Measurements from ENCODE around the gene C6orf62. TPM values are rescaled to one million over a fixed set of nuclear protein-coding genes. Genes with fewer than 3 reads are reported as not detected.

Gene C6orf62
- total and polyA plus RNA-seq, 2 of the 4 experiments (the other 2 are of a cell fraction): 47.5 to 50.7 TPM

DNA sequence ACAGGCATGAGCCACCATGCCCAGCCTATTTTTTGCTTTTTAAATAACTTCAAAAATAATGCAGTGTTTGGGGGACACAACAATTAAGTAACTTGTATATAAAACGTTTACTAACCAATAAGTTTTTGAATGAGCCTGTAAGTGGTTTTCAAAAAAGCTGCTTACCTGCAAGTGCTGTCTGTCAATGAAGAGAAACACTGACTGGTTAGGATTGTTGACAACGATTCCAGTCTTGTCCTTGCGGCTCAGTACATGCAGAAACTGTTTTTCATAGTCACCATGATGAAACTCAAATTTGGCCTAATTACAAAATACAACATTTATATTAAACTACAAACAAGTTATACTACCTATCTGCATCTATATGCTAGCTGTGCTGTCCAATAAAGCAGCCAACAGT lies 10.3 kb downstream of the C6orf62 start:
- Histone ChIP-seq H2BK5ac (ENCODE audit: low read depth, low read length, poor library complexity, severe bottlenecking) (no peak overlapping the region), H3K27me3 (ENCODE audit: control insufficient read depth, insufficient read depth, low read length) (no peaks in the 10 kb centered on the region), H4K91ac (ENCODE audit: insufficient read depth, low read depth, low read length) (no peak overlapping the region), H3K9me1 (ENCODE audit: insufficient read depth, low read length) (no peaks in the 10 kb centered on the region), H3K4me3 (ENCODE audit: insufficient read depth, low read depth, low read length) (no peak overlapping the region), H4K8ac (ENCODE audit: low read depth in 2 of 2, low read length in 2 of 2) (no peak overlapping the region), H3K9ac (ENCODE audit: low read depth, low read length) (no peak overlapping the region), H3K14ac (replicated peaks; ENCODE audit: low read depth, low read length) (no peak overlapping the region), H3K79me1 (ENCODE audit: low read depth in 1 of 2, low read length in 2 of 2) (peaks cover 0 to 28% of the 10 kb centered on the region in 2 experiments), H2AK9ac (replicated peaks; ENCODE audit: low read depth, low read length, poor library complexity) (no peak overlapping the region), H3K18ac (ENCODE audit: low read depth, low read length) (no peak overlapping the region), H3K23ac (ENCODE audit: low read depth, low read length) (no peak overlapping the region), H4K5ac (ENCODE audit: low read depth, low read length) (no peak overlapping the region), H3K4ac (ENCODE audit: low read depth, low read length) (no peak overlapping the region), H3K27ac (ENCODE audit: insufficient read depth, low read length) (no peak overlapping the region), H3K4me1 (ENCODE audit: control insufficient read depth, insufficient read depth, low read length) (no peaks in the 10 kb centered on the region; the same call in 1 of the 2 replicates), H3K9me3 (ENCODE audit: control insufficient read depth, insufficient read depth, low read length) (no peaks in the 10 kb centered on the region), H2BK15ac (ENCODE audit: low read depth, low read length) (no peak overlapping the region), H2BK120ac (ENCODE audit: low read depth, low read length) (no peak overlapping the region), H2AFZ (replicated peaks; ENCODE audit: low read length, poor library complexity) (no peak overlapping the region), H4K20me1 (ENCODE audit: insufficient read depth, low read length) (peaks cover 38% of the 10 kb centered on the region), H2AK5ac (ENCODE audit: low read depth, low read length) (no peak overlapping the region), H3K36me3 (ENCODE audit: control insufficient read depth, insufficient read depth, low read length) (peaks cover 58% of the 10 kb centered on the region), H3K56ac (ENCODE audit: extremely low read depth, insufficient read depth, low read length) (no peak overlapping the region), H3K4me2 (ENCODE audit: low read depth, low read length) (no peak overlapping the region), H2BK20ac (ENCODE audit: low read depth, low read length) (no peak overlapping the region)
- DNase-seq: no peak
- in situ Hi-C loops (cut with MboI; ENCODE audit: low sequenced_read_pairs) (no loop called here), dilution Hi-C loops (cut with HindIII; ENCODE audit: low sequenced_read_pairs, unreplicated experiment) (no loop called here), intact Hi-C loops (cut with micrococcal nuclease) (no loop called here)
- WGBS, 2 experiments (ENCODE audit: extremely low coverage in 2 of 2, insufficient read length in 1 of 2): no CpG with 5 or more reads among the region's 3 CpGs
- CTCF ChIA-PET: no interaction called here
- no peak for TF ChIP-seq RCOR1 (IDR thresholded peaks at IDR 0.05; ENCODE audit: insufficient replicate concordance, low read length)
- TF ChIP-seq BHLHE40 (IDR thresholded peaks at IDR 0.05; ENCODE audit: low read depth, low read length): no peak
- TF ChIP-seq FOS (IDR thresholded peaks at IDR 0.05; ENCODE audit: low read depth, low read length): no peak
- TF ChIP-seq, protein P1, sequence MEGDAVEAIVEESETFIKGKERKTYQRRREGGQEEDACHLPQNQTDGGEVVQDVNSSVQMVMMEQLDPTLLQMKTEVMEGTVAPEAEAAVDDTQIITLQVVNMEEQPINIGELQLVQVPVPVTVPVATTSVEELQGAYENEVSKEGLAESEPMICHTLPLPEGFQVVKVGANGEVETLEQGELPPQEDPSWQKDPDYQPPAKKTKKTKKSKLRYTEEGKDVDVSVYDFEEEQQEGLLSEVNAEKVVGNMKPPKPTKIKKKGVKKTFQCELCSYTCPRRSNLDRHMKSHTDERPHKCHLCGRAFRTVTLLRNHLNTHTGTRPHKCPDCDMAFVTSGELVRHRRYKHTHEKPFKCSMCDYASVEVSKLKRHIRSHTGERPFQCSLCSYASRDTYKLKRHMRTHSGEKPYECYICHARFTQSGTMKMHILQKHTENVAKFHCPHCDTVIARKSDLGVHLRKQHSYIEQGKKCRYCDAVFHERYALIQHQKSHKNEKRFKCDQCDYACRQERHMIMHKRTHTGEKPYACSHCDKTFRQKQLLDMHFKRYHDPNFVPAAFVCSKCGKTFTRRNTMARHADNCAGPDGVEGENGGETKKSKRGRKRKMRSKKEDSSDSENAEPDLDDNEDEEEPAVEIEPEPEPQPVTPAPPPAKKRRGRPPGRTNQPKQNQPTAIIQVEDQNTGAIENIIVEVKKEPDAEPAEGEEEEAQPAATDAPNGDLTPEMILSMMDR (conservative IDR thresholded peaks at IDR 0.05; ENCODE audit: low read depth, low read length): no peak
- no peak for TF ChIP-seq ELK1 (IDR thresholded peaks at IDR 0.05; ENCODE audit: borderline replicate concordance, low read depth, low read length)
- no peak for TF ChIP-seq MXI1 (IDR thresholded peaks at IDR 0.05; ENCODE audit: borderline replicate concordance, low read depth, low read length)
- TF ChIP-seq USF2 (IDR thresholded peaks at IDR 0.05; ENCODE audit: low read depth, low read length): no peak
- TF ChIP-seq RAD21 (IDR thresholded peaks at IDR 0.05; ENCODE audit: low read length): no peak
- no TSS peak for BruUV-seq (replicated peaks)
- ATAC-seq (ENCODE audit: low read depth): no peak
- POLR2A ChIA-PET (ENCODE audit: unreplicated experiment): interaction anchor here (0.6 kb wide), 2 partner anchors 94 to 328 kb away, joined by 3 to 7 read pairs; no protein-coding TSS in a partner anchor

All from IMR-90 (cell line).